ENCODE measurements around the gene KRTAP9-6. TPM values are rescaled to one million over a fixed set of nuclear protein-coding genes. Genes with fewer than 3 reads are reported as not detected.

KRTAP9-6 gene
- total RNA-seq, 1 experiment from 2014 or later, result not detected

DNA sequence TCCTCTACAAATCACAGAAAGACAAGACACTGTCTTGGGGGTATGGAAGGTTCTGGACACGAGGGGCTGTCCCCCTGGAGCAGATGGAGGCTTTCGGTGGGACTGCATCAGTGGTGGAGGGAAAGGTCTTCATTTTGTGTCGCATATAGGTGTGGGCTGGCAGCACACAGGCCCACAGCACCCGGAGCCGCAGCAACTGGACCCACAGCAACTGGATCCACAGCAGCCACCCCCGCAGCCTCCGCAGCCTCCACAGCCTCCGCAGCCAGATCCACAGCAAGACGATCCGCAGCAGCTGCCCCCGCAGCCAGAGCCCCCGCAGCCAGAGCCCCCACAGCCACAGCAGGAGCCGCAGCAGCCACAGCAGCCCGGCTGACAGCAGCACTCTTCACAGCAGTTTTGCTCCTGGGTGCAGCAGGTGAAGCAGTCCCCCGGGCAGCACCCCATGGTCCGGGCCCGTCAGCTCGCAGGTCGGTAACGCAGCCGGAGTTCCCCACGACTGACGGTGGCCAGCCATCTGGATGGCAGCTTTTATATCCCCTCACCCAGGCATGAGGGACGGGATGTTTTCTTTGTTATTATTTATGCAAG is 50.1 kb downstream of the KRTAP9-6 start, which contains the start of gene KRTAP17-1:
TSS of gene KRTAP17-1 (minus strand) at position 507 of the 591 bp plus-strand sequence. CDS start at position 447, 60 bp downstream.
- H3K79me2 ChIP-seq (ENCODE audit: low read length), result no peaks in the 10 kb centered on the region
- H3K4me1 ChIP-seq (ENCODE audit: insufficient read depth, low read length), result no peaks in the 10 kb centered on the region
- no peak within 1 kb of the TSS for H3K4me2 ChIP-seq (ENCODE audit: low read length)
- H4K20me1 ChIP-seq (ENCODE audit: low read length), result no peaks in the 10 kb centered on the region
- H3K9me3 ChIP-seq (ENCODE audit: low read length), result 0 out of 2 replicates have a peak, but pooled peaks cover 4% of the 10 kb centered on the region
- ChIA-PET CTCF (no interaction called here), POLR2A (ENCODE audit: unreplicated experiment) (no interaction called here)
- H2AFZ ChIP-seq (ENCODE audit: low read length), result no peak within 1 kb of the TSS
- no peaks in the 10 kb centered on the region for H3K9me2 ChIP-seq (replicated peaks; ENCODE audit: low read length)
- BruUV-seq (replicated peaks), result no TSS peak
- no peaks in the 10 kb centered on the region for H3K36me3 ChIP-seq (ENCODE audit: low read depth, low read length)
- no peak within 1 kb of the TSS for H3K4me3 ChIP-seq (ENCODE audit: low read length)
- DNase-seq, result no peak
- TF ChIP-seq CTCF (conservative IDR thresholded peaks at IDR 0.05; ENCODE audit: low read depth, low read length) (no peak), EZH2phosphoT487 (IDR thresholded peaks at IDR 0.05; ENCODE audit: borderline replicate concordance, low read length) (no peak), EZH2 (IDR thresholded peaks at IDR 0.05; ENCODE audit: low read length, unreplicated experiment) (no peak)
- ATAC-seq, result no peak
- no peak within 1 kb of the TSS for H3K9ac ChIP-seq (ENCODE audit: low read length)
- intact Hi-C loops (cut with micrococcal nuclease), result no loop called here
- H3F3A ChIP-seq (ENCODE audit: low read length, unreplicated experiment), result no peaks in the 10 kb centered on the region
- H3K27ac ChIP-seq (ENCODE audit: low read length), result no peak within 1 kb of the TSS
- H3K27me3 ChIP-seq (ENCODE audit: low read length), result no peaks in the 10 kb centered on the region

Other genes with a start within 250 kb of the KRTAP9-6 start
- 0.51 TPM in 1 of 2 replicates, not detected in the other for gene KRTAP1-5, start 238.2 kb upstream of the KRTAP9-6 start, total RNA-seq (2014; rRNA removed)
- gene KRTAP1-4, start 235.2 kb upstream of the KRTAP9-6 start, total RNA-seq (2014; rRNA removed), result not detected in 2 replicates
- gene KRTAP1-3, start 230.5 kb upstream of the KRTAP9-6 start, total RNA-seq (2014; rRNA removed), result not detected in 2 replicates
- not detected in 2 replicates for gene KRTAP1-1, start 223.9 kb upstream of the KRTAP9-6 start, total RNA-seq (2014; rRNA removed)
- gene KRTAP2-1, start 218.1 kb upstream of the KRTAP9-6 start, total RNA-seq (2014; rRNA removed), result not detected in 2 replicates
- gene KRTAP2-2, start 210.1 kb upstream of the KRTAP9-6 start, total RNA-seq (2014; rRNA removed), result not detected in 2 replicates
- 10.8 and 12.4 TPM in 2 replicates for gene KRTAP2-3, start 205.3 kb upstream of the KRTAP9-6 start, total RNA-seq (2014; rRNA removed)
- not detected in 2 replicates for gene KRTAP2-4, start 199.5 kb upstream of the KRTAP9-6 start, total RNA-seq (2014; rRNA removed)
- not detected in 2 replicates for gene KRTAP4-7, start 181.2 kb upstream of the KRTAP9-6 start, total RNA-seq (2014; rRNA removed)
- not detected in 2 replicates for gene KRTAP4-8, start 167.2 kb upstream of the KRTAP9-6 start, total RNA-seq (2014; rRNA removed)
- gene KRTAP4-16, start 163.2 kb upstream of the KRTAP9-6 start, total RNA-seq (2014; rRNA removed), result not detected in 2 replicates
- gene KRTAP4-9, start 160.0 kb upstream of the KRTAP9-6 start, total RNA-seq (2014; rRNA removed), result not detected in 2 replicates
- not detected in 2 replicates for gene KRTAP4-11, start 147.0 kb upstream of the KRTAP9-6 start, total RNA-seq (2014; rRNA removed)
- gene KRTAP4-12, start 141.2 kb upstream of the KRTAP9-6 start, total RNA-seq (2014; rRNA removed), result not detected in 2 replicates
- gene KRTAP4-6, start 124.8 kb upstream of the KRTAP9-6 start, total RNA-seq (2014; rRNA removed), result not detected in 2 replicates
- not detected in 2 replicates for gene KRTAP4-5, start 115.6 kb upstream of the KRTAP9-6 start, total RNA-seq (2014; rRNA removed)
- gene KRTAP4-4, start 104.6 kb upstream of the KRTAP9-6 start, total RNA-seq (2014; rRNA removed), result not detected in 2 replicates
- gene KRTAP4-3, start 97.2 kb upstream of the KRTAP9-6 start, total RNA-seq (2014; rRNA removed), result not detected in 2 replicates
- gene KRTAP4-2, start 87.2 kb upstream of the KRTAP9-6 start, total RNA-seq (2014; rRNA removed), result not detected in 2 replicates
- gene KRTAP4-1, start 80.5 kb upstream of the KRTAP9-6 start, total RNA-seq (2014; rRNA removed), result not detected in 2 replicates
- not detected in 2 replicates for gene KRTAP9-1, start 75.5 kb upstream of the KRTAP9-6 start, total RNA-seq (2014; rRNA removed)
- not detected in 2 replicates for gene KRTAP9-2, start 38.7 kb upstream of the KRTAP9-6 start, total RNA-seq (2014; rRNA removed)
- gene KRTAP9-3, start 32.9 kb upstream of the KRTAP9-6 start, total RNA-seq (2014; rRNA removed), result not detected in 2 replicates
- gene KRTAP9-8, start 27.4 kb upstream of the KRTAP9-6 start, total RNA-seq (2014; rRNA removed), result not detected in 2 replicates
- not detected in 2 replicates for gene KRTAP9-4, start 15.7 kb upstream of the KRTAP9-6 start, total RNA-seq (2014; rRNA removed)
- gene KRTAP9-9, start 10.0 kb upstream of the KRTAP9-6 start, total RNA-seq (2014; rRNA removed), result not detected in 2 replicates
- gene KRTAP9-7, start 10.3 kb downstream of the KRTAP9-6 start, total RNA-seq (2014; rRNA removed), result not detected in 2 replicates
- not detected in 2 replicates for gene KRTAP29-1, start 37.5 kb downstream of the KRTAP9-6 start, total RNA-seq (2014; rRNA removed)
- gene KRTAP16-1, start 43.9 kb downstream of the KRTAP9-6 start, total RNA-seq (2014; rRNA removed), result not detected in 2 replicates
- not detected in 2 replicates for gene KRTAP17-1, start 50.3 kb downstream of the KRTAP9-6 start, total RNA-seq (2014; rRNA removed)
- gene KRT33A, start 85.5 kb downstream of the KRTAP9-6 start, total RNA-seq (2014; rRNA removed), result not detected in 2 replicates
- not detected in 2 replicates for gene KRT33B, start 104.4 kb downstream of the KRTAP9-6 start, total RNA-seq (2014; rRNA removed)
- gene KRT34, start 116.9 kb downstream of the KRTAP9-6 start, total RNA-seq (2014; rRNA removed), result 2.9 and 5.1 TPM in 2 replicates
- gene KRT31, start 132.2 kb downstream of the KRTAP9-6 start, total RNA-seq (2014; rRNA removed), result not detected in 2 replicates
- 3.2 and 4.6 TPM in 2 replicates for gene KRT37, start 159.2 kb downstream of the KRTAP9-6 start, total RNA-seq (2014; rRNA removed)
- gene KRT38, start 175.6 kb downstream of the KRTAP9-6 start, total RNA-seq (2014; rRNA removed), result not detected in 2 replicates
- gene KRT32, start 202.0 kb downstream of the KRTAP9-6 start, total RNA-seq (2014; rRNA removed), result 1.5 TPM in 2 replicates
- not detected in 2 replicates for gene KRT35, start 215.8 kb downstream of the KRTAP9-6 start, total RNA-seq (2014; rRNA removed)
- not detected in 2 replicates for gene KRT36, start 224.5 kb downstream of the KRTAP9-6 start, total RNA-seq (2014; rRNA removed)
- 1.4 TPM in 2 replicates for gene KRT13, start 240.2 kb downstream of the KRTAP9-6 start, total RNA-seq (2014; rRNA removed)